Skeletal muscle satellite cell (primary cell): Measurements from ENCODE around the gene CD8A.
A peak's percentile ranks its signal among the peaks of the same experiment; 100 is the strongest.

ENCODE experiments used
- H3K27me3 ChIP-seq: 2 replicates; pipeline ENCODE4 v1.7.0; 2013; ENCODE audit warnings: low read length; ENCODE audit not compliant: control insufficient read depth, insufficient read depth
- H3K36me3 ChIP-seq: 2 replicates; pipeline ENCODE4 v1.7.0; 2013; ENCODE audit warnings: mild to moderate bottlenecking, control low read depth, low read length; ENCODE audit not compliant: insufficient read depth
- H3K4me1 ChIP-seq: 2 replicates; pipeline ENCODE4 v1.7.0; 2013; ENCODE audit warnings: low read length; ENCODE audit not compliant: control insufficient read depth, insufficient read depth
- H3K4me2 ChIP-seq: 2 replicates; pipeline ENCODE4 v1.7.0; 2013; ENCODE audit warnings: mild to moderate bottlenecking, low read length
- H3K4me3 ChIP-seq: 2 replicates; pipeline ENCODE4 v1.7.0; 2013; ENCODE audit warnings: low read length
- H3K9ac ChIP-seq: 2 replicates; pipeline ENCODE4 v1.7.0; 2013; ENCODE audit warnings: mild to moderate bottlenecking, low read depth, low read length, moderate library complexity
- H3K9me3 ChIP-seq: replicated peaks from 2 replicates; pipeline ENCODE4 v1.7.0; 2013; ENCODE audit warnings: mild to moderate bottlenecking, control low read depth, low read length

CD8A gene

DNA sequence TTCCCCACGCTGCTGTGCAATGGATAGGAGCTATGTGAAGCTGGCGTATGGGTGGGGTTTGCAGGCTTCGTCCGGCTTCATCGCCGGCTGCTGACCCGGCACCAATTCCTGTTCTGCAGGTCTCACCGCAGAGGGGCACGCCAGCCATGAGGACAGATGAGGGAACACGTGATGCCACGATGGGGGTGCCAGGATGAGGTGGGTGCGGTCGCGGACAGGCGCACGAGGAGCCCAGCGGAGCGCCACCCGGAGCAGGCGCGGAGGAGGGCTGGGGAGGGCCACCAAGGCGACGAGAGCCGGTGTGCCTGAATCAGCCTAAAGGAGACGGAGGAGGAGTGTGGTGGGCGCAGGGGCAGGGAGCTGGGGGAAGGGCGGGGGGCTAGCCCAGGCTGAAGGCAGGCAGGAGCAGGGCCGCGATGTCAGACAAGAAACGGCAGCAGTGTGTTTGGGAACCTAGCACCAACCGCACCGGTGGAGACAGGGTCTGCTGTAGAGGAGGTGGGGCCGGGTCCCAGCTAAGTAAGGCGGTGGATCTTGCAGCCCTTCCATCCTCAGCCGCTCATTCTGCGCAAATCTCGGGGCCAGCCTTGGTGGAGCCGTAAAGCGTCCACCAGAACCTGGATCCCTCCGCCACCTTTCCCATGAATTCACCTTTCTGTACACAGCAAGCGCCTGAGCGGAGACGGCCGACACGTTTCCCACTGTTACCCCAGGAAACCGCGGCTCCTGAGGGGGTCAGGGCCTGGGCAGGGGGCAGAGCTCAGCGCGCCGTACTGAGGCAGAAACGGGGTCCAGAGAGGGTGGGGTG is 17.0 kb upstream of the CD8A start:
- Histone ChIP-seq H3K4me3 (peak overlapping the region; percentile 61), H3K36me3 (no peaks in the 10 kb centered on the region), H3K4me1 (peaks cover 14% of the 10 kb centered on the region), H3K4me2 (peak overlapping the region; percentile 81), H3K9me3 (no peaks in the 10 kb centered on the region), H3K9ac (no peak overlapping the region), H3K27me3 (peaks cover 50% of the 10 kb centered on the region)

GRCh38 chr2:86807133-86807467 is 16.4 kb upstream of the CD8A start:
- H3K36me3 ChIP-seq: no peaks in the 10 kb centered on the region
- H3K9ac ChIP-seq: no peak overlapping the region
- H3K9me3 ChIP-seq: no peaks in the 10 kb centered on the region
- peaks cover 44% of the 10 kb centered on the region for H3K27me3 ChIP-seq
- peak overlapping the region; percentile 81 for H3K4me2 ChIP-seq
- H3K4me3 ChIP-seq: peak overlapping the region; percentile 61
- H3K4me1 ChIP-seq: peaks cover 14% of the 10 kb centered on the region

GRCh38 chr2:86806059-86806857 is 15.5 kb upstream of the CD8A start:
- no peak overlapping the region for H3K9ac ChIP-seq
- H3K4me3 ChIP-seq: no peak overlapping the region
- peaks cover 14% of the 10 kb centered on the region for H3K4me1 ChIP-seq
- H3K4me2 ChIP-seq: no peak overlapping the region
- peaks cover 36% of the 10 kb centered on the region for H3K27me3 ChIP-seq
- no peaks in the 10 kb centered on the region for H3K36me3 ChIP-seq
- no peaks in the 10 kb centered on the region for H3K9me3 ChIP-seq

DNA sequence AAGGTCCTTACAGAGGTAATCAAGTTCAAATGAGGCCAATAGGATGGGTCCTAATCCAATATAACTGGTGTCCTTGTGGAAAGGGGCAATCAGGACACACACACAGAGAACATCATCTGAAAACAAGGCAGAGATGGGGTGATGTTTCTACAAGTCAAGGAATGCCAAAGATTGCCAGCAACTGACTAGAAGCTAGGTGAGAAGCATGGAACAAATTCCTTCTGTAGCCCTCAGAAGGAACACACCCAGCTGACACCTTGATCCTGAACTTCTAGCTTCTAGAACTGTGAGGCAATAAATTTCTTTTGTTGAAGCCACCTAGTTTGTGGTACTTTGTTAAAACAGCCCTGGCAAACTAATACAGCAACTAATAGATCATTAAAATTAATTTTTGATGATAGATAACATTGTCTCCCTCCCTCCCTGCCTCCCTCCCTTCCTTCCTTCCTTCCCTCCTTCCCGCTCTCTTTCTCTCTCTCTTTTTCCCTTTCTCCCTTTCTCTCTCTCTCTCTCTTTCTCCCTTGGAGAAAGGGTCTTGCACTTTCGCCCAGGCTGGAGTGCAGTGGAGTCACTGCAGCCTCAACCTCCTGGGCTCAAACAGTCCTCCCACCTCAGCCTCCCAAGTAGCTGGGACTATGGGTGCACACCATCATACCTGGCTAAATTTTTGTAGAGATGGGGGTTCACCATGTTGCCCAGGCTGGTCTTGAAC is 10.3 kb upstream of the CD8A start:
- no peak overlapping the region for H3K4me3 ChIP-seq
- H3K9me3 ChIP-seq: peaks cover 15% of the 10 kb centered on the region
- no peak overlapping the region for H3K4me2 ChIP-seq
- no peak overlapping the region for H3K9ac ChIP-seq
- H3K27me3 ChIP-seq: peaks cover 25% of the 10 kb centered on the region
- H3K4me1 ChIP-seq: no peaks in the 10 kb centered on the region
- H3K36me3 ChIP-seq: no peaks in the 10 kb centered on the region

DNA sequence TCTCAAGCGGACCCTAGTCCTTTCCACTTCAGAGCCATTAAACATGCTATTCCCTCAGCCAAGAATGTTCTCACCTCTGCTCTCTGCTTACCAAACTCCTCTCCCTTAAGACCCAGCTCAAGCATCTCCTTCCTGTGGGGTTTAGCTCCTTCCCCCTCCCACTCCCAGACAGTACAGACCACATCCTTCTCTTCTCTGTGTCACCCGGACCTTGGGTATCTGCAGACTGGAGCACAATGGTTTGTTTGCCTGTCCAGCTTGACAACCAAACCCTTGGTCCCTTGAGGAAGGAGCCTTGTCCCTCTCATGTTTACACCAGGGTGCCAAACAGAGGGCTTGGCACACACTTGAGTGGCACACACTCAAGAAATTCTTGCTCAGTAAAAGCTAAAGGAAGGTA is 4.1 kb upstream of the CD8A start:
- H3K4me1 ChIP-seq: no peaks in the 10 kb centered on the region
- no peak overlapping the region for H3K4me3 ChIP-seq
- H3K4me2 ChIP-seq: no peak overlapping the region
- no peak overlapping the region for H3K9ac ChIP-seq
- peaks cover 16% of the 10 kb centered on the region for H3K9me3 ChIP-seq
- H3K27me3 ChIP-seq: peaks cover 62% of the 10 kb centered on the region
- H3K36me3 ChIP-seq: no peaks in the 10 kb centered on the region

GRCh38 chr2:86793752-86794151 is 3.0 kb upstream of the CD8A start:
- no peak overlapping the region for H3K9ac ChIP-seq
- H3K9me3 ChIP-seq: peaks cover 16% of the 10 kb centered on the region
- peaks cover 69% of the 10 kb centered on the region for H3K27me3 ChIP-seq
- H3K4me1 ChIP-seq: peaks cover 4% of the 10 kb centered on the region
- no peak overlapping the region for H3K4me2 ChIP-seq
- H3K4me3 ChIP-seq: no peak overlapping the region
- no peaks in the 10 kb centered on the region for H3K36me3 ChIP-seq

DNA sequence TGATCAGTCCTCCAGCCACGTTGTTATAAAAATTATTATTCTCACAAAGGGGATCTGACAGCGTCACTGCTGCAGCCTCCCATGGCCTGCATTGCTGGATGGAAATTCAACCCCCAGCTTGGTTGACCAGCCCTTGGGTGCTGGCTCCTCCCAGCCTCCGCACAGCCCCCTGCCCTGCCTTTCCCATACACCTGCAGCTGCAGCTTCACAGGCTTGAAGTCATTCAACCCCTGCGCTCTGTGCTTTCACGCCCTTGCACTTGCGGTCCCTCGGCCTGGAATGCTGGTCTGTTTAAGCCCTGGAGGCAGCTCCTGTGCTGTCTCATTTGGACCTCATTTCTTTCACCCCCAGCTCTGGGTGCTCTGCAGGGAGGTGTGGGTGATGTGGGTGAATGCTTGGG is 860 bp upstream of the CD8A start:
- peaks cover 7% of the 10 kb centered on the region for H3K9me3 ChIP-seq
- H3K4me2 ChIP-seq: no peak overlapping the region
- peaks cover 83% of the 10 kb centered on the region for H3K27me3 ChIP-seq
- H3K4me3 ChIP-seq: no peak overlapping the region
- H3K9ac ChIP-seq: no peak overlapping the region
- no peaks in the 10 kb centered on the region for H3K36me3 ChIP-seq
- H3K4me1 ChIP-seq: peaks cover 5% of the 10 kb centered on the region

- Histone ChIP-seq H3K4me3 (no peak overlapping the region), H3K9me3 (no peaks in the 10 kb centered on the region), H3K4me2 (peak overlapping the region; percentile 24), H3K27me3 (peaks cover 89% of the 10 kb centered on the region), H3K9ac (no peak overlapping the region), H3K36me3 (no peaks in the 10 kb centered on the region), H3K4me1 (peaks cover 5% of the 10 kb centered on the region)
Observed at GRCh38 chr2:86790134-86790675, 508 bp downstream of the CD8A start.

GRCh38 chr2:86789687-86790133 is 1.0 kb downstream of the CD8A start:
- H3K36me3 ChIP-seq: no peaks in the 10 kb centered on the region
- no peak overlapping the region for H3K4me2 ChIP-seq
- H3K4me3 ChIP-seq: no peak overlapping the region
- H3K27me3 ChIP-seq: peaks cover 84% of the 10 kb centered on the region
- H3K9me3 ChIP-seq: no peaks in the 10 kb centered on the region
- H3K4me1 ChIP-seq: peaks cover 5% of the 10 kb centered on the region
- H3K9ac ChIP-seq: no peak overlapping the region

DNA sequence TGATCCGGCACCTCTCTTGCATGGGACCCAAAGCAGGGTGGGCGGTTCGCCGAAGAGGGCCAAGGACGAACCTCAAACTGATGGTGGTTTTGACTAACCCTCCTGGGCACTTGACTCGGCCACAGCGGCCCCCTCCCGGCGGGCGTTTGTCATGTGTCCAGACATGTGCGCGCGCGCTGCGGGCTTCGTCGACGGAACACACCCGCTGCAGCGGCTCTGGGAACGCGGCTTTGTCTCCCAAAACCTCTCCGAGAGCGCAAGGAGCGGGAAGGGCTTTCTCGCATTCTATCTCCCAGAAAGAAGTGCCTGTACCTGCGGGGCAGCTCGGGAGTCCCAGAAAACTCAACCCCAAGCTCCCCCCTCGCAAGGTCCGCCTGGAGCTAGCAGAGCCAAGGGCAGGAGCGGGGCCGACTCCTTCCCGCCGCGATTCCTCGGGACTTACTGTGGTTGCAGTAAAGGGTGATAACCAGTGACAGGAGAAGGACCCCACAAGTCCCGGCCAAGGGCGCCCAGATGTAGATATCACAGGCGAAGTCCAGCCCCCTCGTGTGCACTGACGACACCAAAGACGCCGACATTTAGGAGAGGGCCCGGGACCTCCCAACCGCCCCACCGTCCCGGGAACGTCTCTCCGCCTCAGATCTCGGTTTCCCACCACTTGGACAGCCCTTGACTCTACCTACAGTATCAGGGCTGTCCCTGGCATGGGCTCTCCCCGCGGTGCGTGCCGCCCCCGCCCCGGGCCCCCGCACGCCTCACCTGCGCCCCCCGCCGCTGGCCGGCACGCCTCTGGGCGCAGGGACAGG is 1.6 kb downstream of the CD8A start:
- H3K27me3 ChIP-seq: peaks cover 80% of the 10 kb centered on the region

More for the DNA sequence above, 1.6 kb downstream of the CD8A start:
- H3K4me3 ChIP-seq: peak overlapping the region; percentile 11
- no peaks in the 10 kb centered on the region for H3K36me3 ChIP-seq
- no peak overlapping the region for H3K9ac ChIP-seq
- H3K4me1 ChIP-seq: peaks cover 5% of the 10 kb centered on the region
- no peaks in the 10 kb centered on the region for H3K9me3 ChIP-seq
- H3K4me2 ChIP-seq: peak overlapping the region; percentile 62
